MM.1S (cell line): ENCODE data around the gene PGPEP1.
A peak's percentile ranks its signal among the peaks of the same experiment; 100 is the strongest.

Experiments
- DNase-seq: peaks from one replicate; pipeline ENCODE4 v3.0.0-alpha.2; 2015
- H2AFZ ChIP-seq: fragments of 300-600 bp; sonication (generic); 2 replicates; pipeline ENCODE4 v1.6.0; 2016; ENCODE audit warnings: antibody characterized with exemption, low read length
- H3F3A ChIP-seq: fragments of 300-600 bp; sonication (generic); 2 replicates; pipeline ENCODE4 v1.6.1; 2016; ENCODE audit warnings: mild to moderate bottlenecking, antibody characterized with exemption, low read length, moderate library complexity, mixed read lengths; ENCODE audit not compliant: insufficient read depth
- H3K27ac ChIP-seq: fragments of 300-600 bp; sonication (generic); 2 replicates; pipeline ENCODE4 v1.5.1; 2016; ENCODE audit warnings: mild to moderate bottlenecking, low read length
- H3K27me3 ChIP-seq: fragments of 300-600 bp; sonication (generic); replicated peaks from 2 replicates; pipeline ENCODE4 v1.6.0; 2016; ENCODE audit warnings: low read length; ENCODE audit not compliant: insufficient read depth
- H3K36me3 ChIP-seq: fragments of 300-600 bp; sonication (generic); replicated peaks from 2 replicates; pipeline ENCODE4 v1.6.1; 2016; ENCODE audit warnings: mild to moderate bottlenecking, low read length, mixed read lengths; ENCODE audit not compliant: insufficient read depth
- H3K4me1 ChIP-seq: fragments of 300-600 bp; sonication (generic); 2 replicates; pipeline ENCODE4 v1.6.1; 2016; ENCODE audit warnings: low read length, mixed read lengths
- H3K4me2 ChIP-seq: fragments of 300-600 bp; sonication (generic); 2 replicates; pipeline ENCODE4 v1.6.0; 2016; ENCODE audit warnings: low read depth, low read length
- H3K4me3 ChIP-seq: fragments of 300-600 bp; sonication (generic); 2 replicates; pipeline ENCODE4 v1.5.1; 2016; ENCODE audit warnings: low read length, mixed read lengths
- H3K79me2 ChIP-seq: fragments of 300-600 bp; sonication (generic); 2 replicates; pipeline ENCODE4 v1.6.1; 2016; ENCODE audit warnings: mixed run types, low read length, mixed read lengths
- H3K9ac ChIP-seq: fragments of 300-600 bp; sonication (generic); 2 replicates; pipeline ENCODE4 v1.6.1; 2016; ENCODE audit warnings: low read length, mixed read lengths
- H3K9me2 ChIP-seq: fragments of 300-600 bp; sonication (generic); replicated peaks from 2 replicates; pipeline ENCODE4 v1.6.1; 2016; ENCODE audit warnings: mild to moderate bottlenecking, low read length, mixed read lengths; ENCODE audit not compliant: insufficient read depth
- H3K9me3 ChIP-seq: fragments of 300-600 bp; sonication (generic); replicated peaks from 2 replicates; pipeline ENCODE4 v1.6.1; 2016; ENCODE audit warnings: mild to moderate bottlenecking, low read length, mixed read lengths; ENCODE audit not compliant: insufficient read depth
- H4K20me1 ChIP-seq: fragments of 300-600 bp; sonication (generic); 2 replicates; pipeline ENCODE4 v1.6.1; 2016; ENCODE audit warnings: mild to moderate bottlenecking, low read length, moderate library complexity, mixed read lengths; ENCODE audit not compliant: insufficient read depth
- EZH2 ChIP-seq: fragments of 300-600 bp; sonication (generic); optimal IDR thresholded peaks from 2 replicates; pipeline ENCODE3; 2017; ENCODE audit warnings: low read depth, mild to moderate bottlenecking, antibody characterized with exemption, low read length, mixed read lengths
- EZH2phosphoT487 ChIP-seq: fragments of 300-600 bp; sonication (generic); IDR thresholded peaks from 2 replicates; pipeline ENCODE4 v1.6.1; 2018; ENCODE audit warnings: antibody characterized with exemption, low read length
- TF ChIP-seq, protein P1 (sequence below): fragments of 300-600 bp; sonication (generic); IDR thresholded peaks from 2 replicates; pipeline ENCODE4 v1.5.1; 2016; ENCODE audit warnings: antibody characterized with exemption, low read length, mixed read lengths

Gene PGPEP1

GRCh38 chr19:18328340-18329034 lies 11.9 kb upstream of the PGPEP1 start:
- Histone ChIP-seq H3K79me2 (no peaks in the 10 kb centered on the region), H3K27ac (no peak overlapping the region), H3K9ac (peak overlapping the region; percentile 22; the same call in 1 of the 2 replicates), H3K4me1 (peaks cover 15% of the 10 kb centered on the region), H3F3A (peaks cover 7% of the 10 kb centered on the region), H3K4me3 (peak overlapping the region; percentile 40), H2AFZ (peak overlapping the region; percentile 84), H3K9me2 (no peaks in the 10 kb centered on the region), H3K27me3 (peaks cover 25% of the 10 kb centered on the region), H3K9me3 (no peaks in the 10 kb centered on the region), H4K20me1 (no peaks in the 10 kb centered on the region), H3K4me2 (peak overlapping the region; percentile 68), H3K36me3 (no peaks in the 10 kb centered on the region)
- peak; percentile 93 for DNase-seq
- TF ChIP-seq EZH2phosphoT487 = no peak
- TF ChIP-seq, protein P1, sequence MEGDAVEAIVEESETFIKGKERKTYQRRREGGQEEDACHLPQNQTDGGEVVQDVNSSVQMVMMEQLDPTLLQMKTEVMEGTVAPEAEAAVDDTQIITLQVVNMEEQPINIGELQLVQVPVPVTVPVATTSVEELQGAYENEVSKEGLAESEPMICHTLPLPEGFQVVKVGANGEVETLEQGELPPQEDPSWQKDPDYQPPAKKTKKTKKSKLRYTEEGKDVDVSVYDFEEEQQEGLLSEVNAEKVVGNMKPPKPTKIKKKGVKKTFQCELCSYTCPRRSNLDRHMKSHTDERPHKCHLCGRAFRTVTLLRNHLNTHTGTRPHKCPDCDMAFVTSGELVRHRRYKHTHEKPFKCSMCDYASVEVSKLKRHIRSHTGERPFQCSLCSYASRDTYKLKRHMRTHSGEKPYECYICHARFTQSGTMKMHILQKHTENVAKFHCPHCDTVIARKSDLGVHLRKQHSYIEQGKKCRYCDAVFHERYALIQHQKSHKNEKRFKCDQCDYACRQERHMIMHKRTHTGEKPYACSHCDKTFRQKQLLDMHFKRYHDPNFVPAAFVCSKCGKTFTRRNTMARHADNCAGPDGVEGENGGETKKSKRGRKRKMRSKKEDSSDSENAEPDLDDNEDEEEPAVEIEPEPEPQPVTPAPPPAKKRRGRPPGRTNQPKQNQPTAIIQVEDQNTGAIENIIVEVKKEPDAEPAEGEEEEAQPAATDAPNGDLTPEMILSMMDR = peak; percentile 90
- no peak for TF ChIP-seq EZH2

DNA sequence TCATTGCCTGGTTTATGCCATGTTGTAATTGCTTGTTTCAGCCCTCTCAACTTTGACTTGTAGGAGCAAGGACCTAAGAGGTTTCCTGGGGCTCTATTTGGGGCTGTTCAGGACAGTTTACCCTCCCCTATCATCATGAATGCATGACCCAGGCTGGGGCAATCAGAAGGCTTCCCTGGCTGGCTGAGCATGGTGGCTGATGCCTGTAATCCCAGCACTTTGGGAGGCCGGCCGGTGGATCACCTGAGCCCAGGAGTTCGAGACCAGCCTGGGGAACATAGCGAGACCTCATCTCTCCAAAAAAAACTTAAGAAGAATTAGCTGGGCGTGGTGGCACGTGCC lies 11.4 kb upstream of the PGPEP1 start:
- H3K27ac ChIP-seq = no peak overlapping the region
- H3K4me2 ChIP-seq = peak overlapping the region; percentile 68; the same call in 1 of the 2 replicates
- no peak for DNase-seq
- TF ChIP-seq EZH2 (no peak), EZH2phosphoT487 (no peak)
- TF ChIP-seq, protein P1 = no peak
- peak overlapping the region; percentile 40 for H3K4me3 ChIP-seq
- no peaks in the 10 kb centered on the region for H3K9me2 ChIP-seq
- peak overlapping the region; percentile 84 for H2AFZ ChIP-seq
- H3K36me3 ChIP-seq = no peaks in the 10 kb centered on the region
- H3K4me1 ChIP-seq = peaks cover 10% of the 10 kb centered on the region
- no peaks in the 10 kb centered on the region for H3K79me2 ChIP-seq
- no peaks in the 10 kb centered on the region for H3K9me3 ChIP-seq
- peak overlapping the region; percentile 22; the same call in 1 of the 2 replicates for H3K9ac ChIP-seq
- peaks cover 2% of the 10 kb centered on the region; the same call in 1 of the 2 replicates for H3F3A ChIP-seq
- peaks cover 29% of the 10 kb centered on the region for H3K27me3 ChIP-seq
- H4K20me1 ChIP-seq = no peaks in the 10 kb centered on the region

- Histone ChIP-seq H3K36me3 (no peaks in the 10 kb centered on the region), H3K9me3 (no peaks in the 10 kb centered on the region), H3K9me2 (no peaks in the 10 kb centered on the region), H3K27ac (no peak overlapping the region), H3F3A (no peaks in the 10 kb centered on the region), H3K9ac (no peak overlapping the region), H3K4me3 (no peak overlapping the region), H3K4me2 (no peak overlapping the region), H4K20me1 (no peaks in the 10 kb centered on the region), H3K4me1 (peaks cover 5% of the 10 kb centered on the region; the same call in 1 of the 2 replicates), H3K27me3 (peaks cover 34% of the 10 kb centered on the region), H2AFZ (no peak overlapping the region), H3K79me2 (no peaks in the 10 kb centered on the region)
- TF ChIP-seq, protein P1 = no peak
- TF ChIP-seq EZH2phosphoT487 = no peak
- TF ChIP-seq EZH2 = no peak
- no peak for DNase-seq
Observed at GRCh38 chr19:18330868-18331267, 9.5 kb upstream of the PGPEP1 start.
